Loucy (cell line): ENCODE data around the gene PITX3.
A peak's percentile ranks its signal among the peaks of the same experiment; 100 is the strongest.

Source experiments
- H2AFZ ChIP-seq: fragments of 200-600 bp; sonication (generic); 2 replicates; pipeline ENCODE4 v1.6.0; 2016; ENCODE audit warnings: antibody characterized with exemption, mild to moderate bottlenecking, low read length, moderate library complexity
- H3F3A ChIP-seq: fragments of 200-600 bp; 2 replicates; pipeline ENCODE4 v1.6.0; 2016; ENCODE audit warnings: antibody characterized with exemption, low read depth, mild to moderate bottlenecking
- H3K27me3 ChIP-seq: fragments of 200-600 bp; sonication (generic); 2 replicates; pipeline ENCODE4 v1.6.1; 2014; ENCODE audit warnings: low read length, mild to moderate bottlenecking; ENCODE audit not compliant: insufficient read depth, poor library complexity, severe bottlenecking
- H3K36me3 ChIP-seq: fragments of 200-600 bp; sonication (generic); 2 replicates; pipeline ENCODE4 v1.6.1; 2016; ENCODE audit warnings: low read length; ENCODE audit not compliant: insufficient read depth
- H3K4me1 ChIP-seq: fragments of 200-600 bp; sonication (generic); 2 replicates; pipeline ENCODE4 v1.5.1; 2014; ENCODE audit warnings: low read length, mild to moderate bottlenecking; ENCODE audit not compliant: insufficient read depth, poor library complexity, severe bottlenecking
- H3K4me2 ChIP-seq: fragments of 200-600 bp; sonication (generic); 2 replicates; pipeline ENCODE4 v1.6.0; 2014; ENCODE audit warnings: antibody characterized with exemption, low read length, low read depth, mild to moderate bottlenecking; ENCODE audit not compliant: poor library complexity, severe bottlenecking
- H3K4me3 ChIP-seq: fragments of 200-600 bp; sonication (generic); 2 replicates; pipeline ENCODE4 v1.5.1; 2014; ENCODE audit warnings: low read length, mild to moderate bottlenecking, mixed read lengths; ENCODE audit not compliant: poor library complexity, severe bottlenecking
- H3K79me2 ChIP-seq: fragments of 200-600 bp; sonication (generic); 2 replicates; pipeline ENCODE4 v1.6.1; 2014; ENCODE audit warnings: low read length; ENCODE audit not compliant: insufficient read depth
- H3K9ac ChIP-seq: fragments of 200-600 bp; sonication (generic); 2 replicates; pipeline ENCODE4 v1.6.0; 2014; ENCODE audit warnings: mild to moderate bottlenecking, low read depth, low read length, moderate library complexity; ENCODE audit not compliant: poor library complexity, severe bottlenecking
- H3K9me2 ChIP-seq: fragments of 200-600 bp; sonication (generic); replicated peaks from 2 replicates; pipeline ENCODE4 v1.6.1; 2016; ENCODE audit warnings: low read depth, low read length, mixed read lengths
- H3K9me3 ChIP-seq: fragments of 200-600 bp; sonication (generic); 2 replicates; pipeline ENCODE4 v1.6.1; 2014; ENCODE audit warnings: mild to moderate bottlenecking, antibody characterized with exemption, low read length, low read depth; ENCODE audit not compliant: insufficient read depth
- H4K20me1 ChIP-seq: fragments of 200-600 bp; sonication (generic); 2 replicates; pipeline ENCODE4 v1.6.0; 2014; ENCODE audit warnings: antibody characterized with exemption, low read length, mild to moderate bottlenecking; ENCODE audit not compliant: insufficient read depth, poor library complexity, severe bottlenecking
- CTCF ChIP-seq: fragments of 200-600 bp; sonication (generic); conservative IDR thresholded peaks from 2 replicates; pipeline ENCODE4 v1.5.1; 2014; ENCODE audit warnings: mild to moderate bottlenecking, antibody characterized with exemption, low read length
- EZH2phosphoT487 ChIP-seq: fragments of 200-600 bp; IDR thresholded peaks from 2 replicates; pipeline ENCODE4 v1.6.1; 2018; ENCODE audit warnings: antibody characterized with exemption, mild to moderate bottlenecking, moderate library complexity, borderline replicate concordance

The PITX3 gene

GRCh38 chr10:102281102-102281487 lies 39.8 kb upstream of the PITX3 start:
- H4K20me1 ChIP-seq, result peaks cover 52% of the 10 kb centered on the region
- H2AFZ ChIP-seq, result no peak overlapping the region
- peak overlapping the region; percentile 42 for H3K4me2 ChIP-seq
- H3K27me3 ChIP-seq, result no peaks in the 10 kb centered on the region
- peaks cover 72% of the 10 kb centered on the region for H3K79me2 ChIP-seq
- TF ChIP-seq CTCF (no peak), EZH2phosphoT487 (no peak)
- H3K4me1 ChIP-seq, result peaks cover 7% of the 10 kb centered on the region
- no peak overlapping the region for H3K4me3 ChIP-seq
- no peak overlapping the region for H3K9ac ChIP-seq
- H3K9me2 ChIP-seq, result no peaks in the 10 kb centered on the region
- H3K36me3 ChIP-seq, result peaks cover 25% of the 10 kb centered on the region; the same call in 1 of the 2 replicates
- no peaks in the 10 kb centered on the region for H3K9me3 ChIP-seq
- H3F3A ChIP-seq, result no peaks in the 10 kb centered on the region

- Histone ChIP-seq H3K27me3 (no peaks in the 10 kb centered on the region), H3K4me2 (peak overlapping the region; percentile 42), H3K4me3 (no peak overlapping the region), H3F3A (no peaks in the 10 kb centered on the region), H3K9me3 (no peaks in the 10 kb centered on the region), H3K9ac (no peak overlapping the region), H3K79me2 (peaks cover 70% of the 10 kb centered on the region), H3K9me2 (no peaks in the 10 kb centered on the region), H3K4me1 (peaks cover 7% of the 10 kb centered on the region), H4K20me1 (peaks cover 52% of the 10 kb centered on the region), H2AFZ (no peak overlapping the region), H3K36me3 (peaks cover 25% of the 10 kb centered on the region; the same call in 1 of the 2 replicates)
- TF ChIP-seq EZH2phosphoT487, result no peak
- no peak for TF ChIP-seq CTCF
Measured at GRCh38 chr10:102280397-102281101, 39.2 kb upstream of the PITX3 start.

- H3K27me3 ChIP-seq, result no peaks in the 10 kb centered on the region
- H3K4me1 ChIP-seq, result peaks cover 7% of the 10 kb centered on the region
- H3K4me2 ChIP-seq, result no peak overlapping the region
- no peaks in the 10 kb centered on the region for H3F3A ChIP-seq
- peaks cover 67% of the 10 kb centered on the region for H3K79me2 ChIP-seq
- peaks cover 43% of the 10 kb centered on the region for H4K20me1 ChIP-seq
- peaks cover 14% of the 10 kb centered on the region; the same call in 1 of the 2 replicates for H3K36me3 ChIP-seq
- H3K9me3 ChIP-seq, result no peaks in the 10 kb centered on the region
- no peak overlapping the region for H3K4me3 ChIP-seq
- TF ChIP-seq EZH2phosphoT487, result no peak
- no peak for TF ChIP-seq CTCF
- no peak overlapping the region for H2AFZ ChIP-seq
- no peaks in the 10 kb centered on the region for H3K9me2 ChIP-seq
- H3K9ac ChIP-seq, result no peak overlapping the region
Measured at GRCh38 chr10:102279104-102279503, 37.8 kb upstream of the PITX3 start.
